ENCODE measurements around the gene FZD10.

The FZD10 gene

GRCh38 chr12:130164936-130165335, 2.7 kb downstream of the FZD10 start:
- DNase-seq (ENCODE audit: low spot score) (peak; percentile 16), ATAC-seq (ENCODE audit: low read depth) (no peak)
- Histone ChIP-seq H3K36me3 (ENCODE audit: low read depth) (peaks cover 4% of the 10 kb centered on the region; the same call in 1 of the 2 replicates), H3K4me3 (ENCODE audit: severe bottlenecking) (no peak overlapping the region), H3K9me3 (ENCODE audit: severe bottlenecking) (no peaks in the 10 kb centered on the region), H3K4me1 (ENCODE audit: insufficient read depth, poor library complexity, severe bottlenecking) (no peaks in the 10 kb centered on the region), H3K27ac (ENCODE audit: poor library complexity, severe bottlenecking) (no peak overlapping the region), H3K27me3 (ENCODE audit: insufficient read depth, poor library complexity, severe bottlenecking) (peaks cover 2% of the 10 kb centered on the region)
- no peak for TF ChIP-seq CTCF (IDR thresholded peaks at IDR 0.05; ENCODE audit: poor library complexity, severe bottlenecking)

DNA sequence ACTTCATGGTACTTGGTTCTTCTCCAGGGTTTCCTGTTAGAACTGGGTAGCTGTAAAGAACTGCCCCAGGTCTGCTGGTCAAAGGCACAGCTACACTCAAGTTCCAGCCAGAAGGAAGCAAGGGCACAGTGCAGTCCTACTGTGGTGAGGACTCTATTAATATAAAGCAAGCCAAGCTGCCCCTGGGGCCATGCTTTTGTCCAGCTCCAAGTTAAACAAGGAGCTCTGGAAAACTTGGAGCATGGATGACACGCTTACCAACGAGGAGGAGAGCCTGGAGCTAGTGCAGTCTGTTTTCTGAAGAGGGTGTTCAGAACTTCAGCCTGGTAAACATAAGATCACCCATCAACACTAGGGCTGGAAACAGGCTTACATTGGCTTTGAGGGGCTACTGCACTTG, 4.0 kb downstream of the FZD10 start:
- no peak overlapping the region for H3K4me3 ChIP-seq (ENCODE audit: severe bottlenecking)
- no peak for ATAC-seq (ENCODE audit: low read depth)
- H3K36me3 ChIP-seq (ENCODE audit: low read depth) = peaks cover 4% of the 10 kb centered on the region; the same call in 1 of the 2 replicates
- no peak for TF ChIP-seq CTCF (IDR thresholded peaks at IDR 0.05; ENCODE audit: poor library complexity, severe bottlenecking)
- no peaks in the 10 kb centered on the region for H3K4me1 ChIP-seq (ENCODE audit: insufficient read depth, poor library complexity, severe bottlenecking)
- H3K27ac ChIP-seq (ENCODE audit: poor library complexity, severe bottlenecking) = no peak overlapping the region
- no peak for DNase-seq (ENCODE audit: low spot score)
- H3K9me3 ChIP-seq (ENCODE audit: severe bottlenecking) = no peaks in the 10 kb centered on the region
- no peaks in the 10 kb centered on the region for H3K27me3 ChIP-seq (ENCODE audit: insufficient read depth, poor library complexity, severe bottlenecking)

GRCh38 chr12:130167537-130167936, 5.3 kb downstream of the FZD10 start:
- peaks cover 4% of the 10 kb centered on the region; the same call in 1 of the 2 replicates for H3K36me3 ChIP-seq (ENCODE audit: low read depth)
- DNase-seq (ENCODE audit: low spot score) (no peak), ATAC-seq (ENCODE audit: low read depth) (no peak)
- no peak overlapping the region for H3K4me3 ChIP-seq (ENCODE audit: severe bottlenecking)
- H3K4me1 ChIP-seq (ENCODE audit: insufficient read depth, poor library complexity, severe bottlenecking) = no peaks in the 10 kb centered on the region
- no peak overlapping the region for H3K27ac ChIP-seq (ENCODE audit: poor library complexity, severe bottlenecking)
- no peaks in the 10 kb centered on the region for H3K27me3 ChIP-seq (ENCODE audit: insufficient read depth, poor library complexity, severe bottlenecking)
- no peaks in the 10 kb centered on the region for H3K9me3 ChIP-seq (ENCODE audit: severe bottlenecking)
- no peak for TF ChIP-seq CTCF (IDR thresholded peaks at IDR 0.05; ENCODE audit: poor library complexity, severe bottlenecking)

GRCh38 chr12:130169256-130169655, 7.0 kb downstream of the FZD10 start:
- H3K4me3 ChIP-seq (ENCODE audit: severe bottlenecking) = no peak overlapping the region
- no peak; the same call in 2 of the 3 replicates for ATAC-seq (ENCODE audit: low read depth)
- no peak for TF ChIP-seq CTCF (IDR thresholded peaks at IDR 0.05; ENCODE audit: poor library complexity, severe bottlenecking)

GRCh38 chr12:130169924-130170323, 7.7 kb downstream of the FZD10 start:
- no peak for DNase-seq (ENCODE audit: low spot score)
- no peaks in the 10 kb centered on the region for H3K36me3 ChIP-seq (ENCODE audit: low read depth)
- no peaks in the 10 kb centered on the region for H3K4me1 ChIP-seq (ENCODE audit: insufficient read depth, poor library complexity, severe bottlenecking)
- H3K9me3 ChIP-seq (ENCODE audit: severe bottlenecking) = no peaks in the 10 kb centered on the region
- no peak for TF ChIP-seq CTCF (IDR thresholded peaks at IDR 0.05; ENCODE audit: poor library complexity, severe bottlenecking)
- no peak overlapping the region for H3K27ac ChIP-seq (ENCODE audit: poor library complexity, severe bottlenecking)
- no peaks in the 10 kb centered on the region for H3K27me3 ChIP-seq (ENCODE audit: insufficient read depth, poor library complexity, severe bottlenecking)
- H3K4me3 ChIP-seq (ENCODE audit: severe bottlenecking) = no peak overlapping the region
- no peak for ATAC-seq (ENCODE audit: low read depth)

More at GRCh38 chr12:130169256-130169655, 7.0 kb downstream of the FZD10 start:
- Histone ChIP-seq H3K4me1 (ENCODE audit: insufficient read depth, poor library complexity, severe bottlenecking) (no peaks in the 10 kb centered on the region), H3K36me3 (ENCODE audit: low read depth) (no peaks in the 10 kb centered on the region), H3K27me3 (ENCODE audit: insufficient read depth, poor library complexity, severe bottlenecking) (no peaks in the 10 kb centered on the region), H3K27ac (ENCODE audit: poor library complexity, severe bottlenecking) (no peak overlapping the region), H3K9me3 (ENCODE audit: severe bottlenecking) (no peaks in the 10 kb centered on the region)
- DNase-seq (ENCODE audit: low spot score) = no peak

Data from RWPE2 (cell line).